ENCODE data around the gene ARHGAP44.

The ARHGAP44 gene, protein sequence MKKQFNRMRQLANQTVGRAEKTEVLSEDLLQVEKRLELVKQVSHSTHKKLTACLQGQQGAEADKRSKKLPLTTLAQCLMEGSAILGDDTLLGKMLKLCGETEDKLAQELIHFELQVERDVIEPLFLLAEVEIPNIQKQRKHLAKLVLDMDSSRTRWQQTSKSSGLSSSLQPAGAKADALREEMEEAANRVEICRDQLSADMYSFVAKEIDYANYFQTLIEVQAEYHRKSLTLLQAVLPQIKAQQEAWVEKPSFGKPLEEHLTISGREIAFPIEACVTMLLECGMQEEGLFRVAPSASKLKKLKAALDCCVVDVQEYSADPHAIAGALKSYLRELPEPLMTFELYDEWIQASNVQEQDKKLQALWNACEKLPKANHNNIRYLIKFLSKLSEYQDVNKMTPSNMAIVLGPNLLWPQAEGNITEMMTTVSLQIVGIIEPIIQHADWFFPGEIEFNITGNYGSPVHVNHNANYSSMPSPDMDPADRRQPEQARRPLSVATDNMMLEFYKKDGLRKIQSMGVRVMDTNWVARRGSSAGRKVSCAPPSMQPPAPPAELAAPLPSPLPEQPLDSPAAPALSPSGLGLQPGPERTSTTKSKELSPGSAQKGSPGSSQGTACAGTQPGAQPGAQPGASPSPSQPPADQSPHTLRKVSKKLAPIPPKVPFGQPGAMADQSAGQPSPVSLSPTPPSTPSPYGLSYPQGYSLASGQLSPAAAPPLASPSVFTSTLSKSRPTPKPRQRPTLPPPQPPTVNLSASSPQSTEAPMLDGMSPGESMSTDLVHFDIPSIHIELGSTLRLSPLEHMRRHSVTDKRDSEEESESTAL

DNA sequence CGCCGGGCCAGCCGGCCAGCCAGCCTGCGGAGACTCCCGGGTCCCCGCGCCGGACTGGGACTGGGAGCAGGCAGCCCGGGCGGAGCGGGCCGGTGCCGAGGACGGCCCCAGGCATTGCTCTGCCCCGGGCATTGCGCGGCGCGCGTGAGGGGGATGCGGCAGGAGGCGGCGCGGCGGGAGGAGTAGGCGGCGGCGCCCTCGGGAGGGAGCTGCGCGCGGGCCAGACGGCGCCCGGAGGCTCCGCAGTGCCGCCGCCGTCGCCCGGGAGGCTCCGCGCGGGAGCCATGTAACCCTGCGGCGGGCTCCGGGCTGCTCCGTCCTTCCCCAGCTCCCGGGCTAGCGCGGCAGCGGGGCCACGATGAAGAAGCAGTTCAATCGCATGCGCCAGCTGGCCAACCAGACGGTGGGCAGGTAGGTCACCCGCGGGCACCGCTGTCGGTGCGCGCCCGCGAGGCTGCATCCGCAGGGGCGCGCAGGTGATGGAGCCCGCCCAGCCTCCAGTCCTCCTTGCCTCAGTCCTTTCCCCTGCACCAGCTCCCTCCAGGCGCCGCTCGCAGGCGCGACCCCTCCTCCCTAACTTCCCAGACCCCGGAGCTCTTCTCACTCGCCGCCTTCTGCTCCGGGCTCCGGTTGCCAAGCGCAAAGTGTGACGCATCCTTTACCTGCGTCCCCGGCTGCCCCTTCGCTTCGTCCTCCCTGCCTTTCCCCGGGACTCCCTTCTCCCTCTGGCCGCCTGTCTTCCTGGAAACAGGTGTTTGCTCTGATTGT lies at the start of gene ARHGAP44:
Gene ARHGAP44 (plus strand): TSS at position 18 of the 768 bp plus-strand sequence. CDS start 341 bp downstream, at position 359.
- peak; percentile 68 for DNase-seq (ENCODE audit: low read depth, low spot score)

DNA sequence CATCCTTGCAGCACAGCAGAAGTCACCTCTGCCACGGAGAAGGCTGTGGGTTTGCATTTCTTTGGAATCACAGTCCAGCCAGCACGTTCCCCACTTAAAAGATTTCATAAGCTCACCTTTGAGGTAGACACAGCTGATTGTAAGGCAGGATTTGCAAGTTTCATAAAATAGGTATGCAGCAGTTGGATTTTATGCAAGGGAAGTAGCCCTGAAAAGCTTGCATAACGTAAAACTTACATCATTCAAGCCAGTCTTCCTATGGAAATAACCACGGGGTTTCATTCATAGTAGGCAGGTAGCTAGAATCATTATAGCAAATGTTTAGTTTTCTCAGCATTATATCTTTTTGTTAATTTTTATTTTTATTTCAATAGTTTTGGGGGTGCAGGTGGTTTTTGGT lies 49.8 kb upstream of the ARHGAP44 start:
- DNase-seq (ENCODE audit: low read depth, low spot score), result no peak

DNA sequence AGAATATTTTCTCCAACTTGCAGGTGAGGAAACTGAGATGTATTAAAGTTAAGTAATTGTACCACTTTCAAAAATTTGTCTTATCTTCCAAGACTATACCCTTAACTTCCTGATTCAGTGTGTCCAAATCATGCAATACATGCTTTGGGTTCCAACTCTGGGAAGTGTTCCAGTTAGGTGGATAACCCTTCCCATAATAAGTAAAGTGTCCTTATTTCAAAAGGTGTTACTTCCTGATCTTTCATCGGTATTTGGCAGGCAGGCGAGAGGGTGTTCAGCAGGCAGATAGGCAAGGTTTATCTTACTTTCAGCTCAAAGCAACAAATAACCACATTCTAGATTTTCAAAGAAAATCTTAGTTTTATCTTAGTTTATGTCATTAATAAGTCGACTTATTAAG lies 46.3 kb upstream of the ARHGAP44 start:
- DNase-seq (ENCODE audit: low read depth, low spot score), result no peak

DNA sequence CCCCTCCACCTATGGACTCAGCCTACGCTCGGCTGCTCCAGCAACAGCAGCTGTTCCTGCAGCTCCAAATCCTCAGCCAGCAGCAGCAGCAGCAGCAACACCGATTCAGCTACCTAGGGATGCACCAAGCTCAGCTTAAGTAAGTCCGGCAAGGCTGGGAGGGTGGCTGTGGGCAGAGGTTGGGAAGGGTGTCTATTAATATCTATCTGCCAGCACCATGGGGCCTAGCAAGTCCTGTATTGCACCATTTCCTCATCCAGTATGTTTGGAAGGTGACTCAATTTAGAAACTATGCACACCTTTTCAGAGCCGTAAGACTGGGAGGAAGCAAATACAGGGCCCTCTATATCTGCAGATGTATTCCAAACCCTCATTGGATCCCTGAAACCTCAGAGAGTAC lies 45.0 kb upstream of the ARHGAP44 start:
- no peak for DNase-seq (ENCODE audit: low read depth, low spot score)

DNA sequence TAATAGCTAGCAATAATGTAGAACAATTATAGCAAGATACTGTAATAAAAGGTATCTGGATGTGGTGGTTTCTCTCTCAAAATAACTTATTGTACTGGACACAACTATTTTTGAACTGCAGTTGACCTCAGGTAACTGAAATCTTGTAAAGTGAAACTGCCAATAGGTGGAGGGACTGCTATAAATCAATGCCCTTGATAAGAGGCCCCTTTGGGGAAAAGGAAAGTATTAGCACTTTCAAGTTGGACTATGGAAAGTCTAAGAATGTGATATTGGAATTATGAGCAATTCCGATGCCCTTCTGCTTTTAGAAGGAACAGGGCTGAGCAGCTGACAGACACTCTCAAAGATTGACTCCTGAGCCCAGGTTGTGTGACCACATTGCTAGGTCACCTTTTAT lies 44.5 kb upstream of the ARHGAP44 start:
- no peak for DNase-seq (ENCODE audit: low read depth, low spot score)

DNA sequence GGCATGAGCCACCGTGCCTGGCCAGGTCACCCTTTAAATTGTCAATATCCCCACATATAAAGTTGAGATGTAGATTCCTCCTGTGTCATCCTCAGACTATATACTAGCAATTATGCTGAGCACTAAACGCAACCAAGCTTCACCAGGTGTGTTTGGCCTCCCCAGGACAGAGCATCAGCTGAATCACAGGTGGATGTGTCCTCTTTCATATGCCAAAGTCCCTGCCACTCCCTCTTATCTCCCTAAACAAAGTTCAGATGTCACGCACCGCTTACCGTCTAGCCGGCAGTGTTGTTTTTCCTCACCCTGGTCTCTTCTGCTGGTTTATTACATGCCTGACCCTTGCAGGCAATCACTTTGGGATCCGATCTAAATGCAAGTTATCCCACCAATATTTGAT lies 43.8 kb upstream of the ARHGAP44 start:
- no peak for DNase-seq (ENCODE audit: low read depth, low spot score)

DNA sequence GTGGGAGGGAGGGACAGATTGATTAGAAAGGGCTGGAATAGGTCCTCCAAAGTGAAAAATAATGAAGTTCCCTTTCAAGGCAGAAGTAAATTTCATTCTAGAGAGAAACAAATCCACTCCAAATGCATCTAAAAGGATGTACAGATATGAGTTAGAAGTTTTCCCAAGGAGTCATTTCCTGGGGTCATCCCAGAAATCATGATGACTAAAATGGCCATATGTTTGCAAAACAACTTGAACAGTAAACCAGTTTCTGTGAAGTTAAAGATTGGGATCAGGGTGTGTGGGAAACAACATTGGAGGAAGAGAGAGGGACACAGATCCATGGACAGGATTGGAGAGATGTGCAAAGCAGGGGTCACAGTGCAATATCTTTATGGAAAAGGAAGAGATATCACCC lies 32.5 kb upstream of the ARHGAP44 start:
- DNase-seq (ENCODE audit: low read depth, low spot score), result no peak

DNA sequence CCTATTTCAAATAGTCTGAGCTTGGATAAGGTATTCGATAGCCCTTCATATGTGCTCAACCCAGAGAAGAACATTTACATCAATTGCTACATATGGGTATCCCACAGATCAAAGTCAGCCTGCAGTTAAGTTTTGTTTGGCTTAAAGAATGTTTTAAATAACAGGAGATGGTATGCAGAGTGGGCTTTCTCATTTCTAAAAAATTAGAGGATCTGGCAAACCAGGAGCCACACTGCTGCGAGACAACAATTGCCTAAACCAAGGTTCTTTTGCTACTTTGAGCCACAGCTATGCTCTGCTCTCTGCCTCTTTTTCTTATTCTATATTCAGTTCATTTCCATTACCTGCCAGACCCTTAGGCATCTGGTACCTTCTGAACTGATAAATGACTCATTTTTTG lies 30.2 kb upstream of the ARHGAP44 start:
- DNase-seq (ENCODE audit: low read depth, low spot score), result no peak

DNA sequence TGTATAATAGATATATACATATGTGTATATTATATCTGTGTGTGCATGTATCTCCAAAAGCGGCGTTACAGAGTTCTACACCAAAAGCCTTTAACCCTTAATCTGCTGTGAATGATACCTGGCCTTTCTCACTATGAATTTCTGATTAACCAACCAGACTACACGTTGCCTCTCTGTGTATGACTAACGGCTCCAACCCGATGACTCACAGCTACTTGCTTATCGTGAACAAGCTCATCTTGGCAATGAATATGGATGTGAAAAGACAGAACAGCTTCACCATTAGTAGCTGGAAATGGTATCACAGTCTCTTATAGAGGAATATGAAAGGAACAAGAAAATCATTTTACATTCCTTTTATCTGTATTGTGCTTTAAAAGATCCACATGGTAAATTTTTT lies 23.8 kb upstream of the ARHGAP44 start:
- DNase-seq (ENCODE audit: low read depth, low spot score), result no peak

DNA sequence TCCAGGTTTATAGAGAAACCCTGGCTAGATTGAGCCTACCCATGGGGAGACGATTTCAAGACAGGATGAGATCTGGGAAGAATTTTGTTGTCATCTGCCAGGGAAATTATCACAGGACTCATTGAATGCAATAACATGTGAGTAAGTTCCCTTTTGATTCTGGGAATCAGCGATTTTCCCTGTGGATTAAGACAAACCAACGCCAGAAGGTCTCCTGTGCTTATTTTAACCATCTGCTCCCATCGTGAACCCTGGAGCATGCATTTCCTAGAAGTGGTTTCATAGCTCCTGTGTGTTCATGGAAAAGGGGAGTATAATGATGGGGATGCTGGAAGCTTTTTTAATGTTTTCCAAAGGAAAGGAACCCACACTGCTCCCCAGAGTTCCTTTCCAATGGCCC lies 21.0 kb upstream of the ARHGAP44 start:
- no peak for DNase-seq (ENCODE audit: low read depth, low spot score)

DNA sequence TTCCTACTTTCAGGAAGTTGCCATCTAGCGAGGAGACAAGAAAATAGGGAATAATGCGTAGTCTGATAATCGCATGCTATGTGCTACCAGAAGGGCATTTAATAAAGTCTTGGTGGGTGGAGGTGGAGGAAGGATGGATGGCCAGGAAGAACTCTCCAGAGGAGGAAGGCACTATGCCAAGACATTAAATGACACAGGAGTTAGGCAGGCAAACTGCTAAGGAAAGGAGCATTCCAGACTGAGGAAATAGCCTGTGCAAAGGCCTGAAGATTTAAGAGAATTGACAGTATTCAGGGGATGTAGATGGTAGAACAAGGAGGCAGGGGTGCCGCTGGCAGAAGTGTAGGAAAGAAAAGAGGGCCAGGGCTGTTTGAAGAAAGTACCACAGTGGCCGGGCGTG lies 19.3 kb upstream of the ARHGAP44 start:
- no peak for DNase-seq (ENCODE audit: low read depth, low spot score)

DNA sequence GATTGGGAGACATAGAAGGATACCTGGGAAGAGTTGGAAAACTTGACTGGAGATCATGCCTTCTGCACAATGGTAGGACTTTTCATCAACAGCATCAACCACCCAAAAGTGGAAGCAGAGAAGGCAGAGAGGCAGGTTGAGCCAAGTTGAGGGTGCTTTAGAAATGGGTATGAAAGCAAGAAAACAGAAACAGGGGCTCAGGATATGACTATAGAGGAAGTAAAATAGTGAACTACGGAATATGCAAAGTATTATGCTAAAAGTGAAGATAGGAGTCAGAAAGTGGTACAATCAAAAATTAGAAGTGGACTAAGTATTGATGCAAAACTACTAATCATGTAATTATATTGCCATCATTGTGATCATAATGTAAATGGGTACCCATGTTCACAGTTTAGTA lies 16.1 kb upstream of the ARHGAP44 start:
- no peak for DNase-seq (ENCODE audit: low read depth, low spot score)

DNA sequence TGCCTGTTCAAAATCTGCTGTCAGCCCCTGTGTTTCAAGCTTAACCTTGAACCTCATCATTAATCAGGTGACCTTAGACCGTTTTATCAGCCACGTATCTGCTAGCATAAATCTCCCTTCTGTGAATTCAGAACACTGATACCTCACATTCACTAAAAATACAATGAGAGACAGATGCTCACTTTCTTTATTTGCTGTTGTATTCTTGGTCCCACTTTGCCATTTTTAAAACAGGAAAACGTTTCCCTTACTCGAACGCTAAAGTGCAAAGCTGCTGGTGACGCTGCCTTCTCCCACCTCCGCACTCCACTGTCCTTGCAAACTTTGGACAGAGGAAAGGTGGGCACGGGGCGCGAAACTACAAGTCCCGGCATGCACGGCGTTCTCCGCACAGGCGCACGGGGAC lies 220 bp upstream of the ARHGAP44 start:
- DNase-seq (ENCODE audit: low read depth, low spot score), result peak; percentile 85

DNA sequence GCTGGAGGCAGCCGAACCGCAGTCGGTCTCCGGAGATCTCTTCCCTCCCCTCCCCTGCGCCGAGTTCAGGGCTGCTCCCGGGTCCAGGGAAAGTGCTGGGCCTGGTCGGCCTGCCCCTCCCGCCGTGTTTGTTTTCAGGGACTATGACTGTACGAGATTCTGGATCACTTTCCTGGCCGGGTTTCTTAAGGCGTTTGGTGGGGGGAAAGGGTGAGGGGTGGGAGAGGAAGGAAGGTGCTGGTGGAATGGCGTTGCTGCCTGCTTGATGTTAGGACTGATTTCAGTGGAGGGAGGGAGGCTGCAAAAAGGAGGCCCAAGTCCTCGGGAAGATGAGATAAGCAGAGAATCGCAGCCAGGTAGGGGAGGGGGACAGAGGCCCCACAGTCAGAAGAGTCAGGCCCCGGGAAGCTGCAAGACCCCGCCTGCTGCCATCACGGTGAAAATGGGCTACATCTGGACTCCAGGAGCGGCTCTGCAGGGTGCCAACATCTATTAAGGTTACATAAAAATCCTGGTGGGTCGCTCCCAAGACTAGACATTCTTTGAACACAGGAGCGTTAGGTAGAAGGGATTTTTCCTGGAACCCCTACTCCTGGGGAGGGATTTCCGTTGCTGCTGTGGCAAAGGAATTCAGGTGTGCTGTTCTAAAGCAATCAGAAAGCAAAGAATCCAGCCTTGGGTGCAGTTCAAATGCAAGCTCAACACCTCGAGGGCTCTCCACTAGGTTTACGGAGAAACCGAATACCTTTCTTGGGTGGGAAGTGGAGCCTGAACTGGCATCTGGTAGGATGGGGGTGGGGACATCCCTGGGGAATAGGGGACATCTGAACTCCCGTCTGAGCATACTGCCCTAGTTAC lies 1.2 kb downstream of the ARHGAP44 start:
- DNase-seq (ENCODE audit: low read depth, low spot score), result peak; percentile 37

DNA sequence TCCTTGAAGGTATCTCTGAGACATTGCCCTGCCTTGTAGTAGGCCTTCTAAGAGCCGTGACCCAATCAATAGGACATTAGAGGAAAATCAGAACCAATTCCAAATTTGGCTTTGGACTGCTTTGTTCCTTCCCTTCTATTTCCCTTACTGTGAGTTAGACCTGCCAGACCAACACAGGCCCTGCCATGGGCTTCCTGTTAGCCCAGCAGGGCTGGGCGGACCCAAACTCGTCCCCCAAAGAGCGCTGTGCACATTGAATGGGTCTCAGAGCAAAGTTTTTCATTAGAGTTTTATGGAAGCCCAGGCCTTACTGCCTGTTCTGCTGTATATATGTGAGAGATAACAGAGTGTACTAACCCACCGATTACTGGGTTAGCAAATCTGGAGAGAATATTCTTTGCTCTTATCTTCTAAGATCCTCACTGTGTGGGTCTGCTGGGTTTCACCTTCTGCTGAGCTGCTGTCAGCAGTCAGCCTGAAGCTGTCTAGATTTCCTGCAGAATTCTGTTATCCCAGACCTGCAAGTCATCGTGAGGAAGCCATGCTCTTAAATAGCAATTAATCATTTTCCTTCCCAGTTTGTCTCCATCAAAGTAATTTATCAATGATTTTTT lies 5.7 kb downstream of the ARHGAP44 start:
- DNase-seq (ENCODE audit: low read depth, low spot score), result peak; percentile 45

DNA sequence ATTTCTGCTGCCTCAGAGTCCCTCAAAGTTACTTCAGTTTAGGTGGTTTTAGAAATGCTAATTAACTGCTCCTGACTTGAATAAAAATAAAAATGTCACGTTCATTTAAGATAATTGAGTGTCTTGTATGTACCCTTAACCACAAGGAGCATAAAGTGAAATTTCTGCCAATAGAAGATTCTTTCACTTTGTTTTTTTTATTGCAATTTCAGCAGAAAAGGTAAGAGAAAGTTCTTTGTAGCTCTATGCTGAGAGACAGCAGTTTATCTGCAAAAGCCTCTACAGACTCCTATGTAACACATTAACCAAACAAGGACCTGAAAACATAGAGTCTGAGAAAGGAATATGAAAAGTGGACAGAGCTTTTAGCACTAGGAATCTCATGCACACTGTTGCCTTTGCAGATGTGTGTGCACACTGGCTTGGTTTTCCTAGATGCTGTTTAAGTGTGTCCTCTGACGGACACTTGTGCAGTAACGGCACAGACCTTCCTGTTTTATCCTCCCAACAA lies 11.6 kb downstream of the ARHGAP44 start:
- DNase-seq (ENCODE audit: low read depth, low spot score), result no peak

DNA sequence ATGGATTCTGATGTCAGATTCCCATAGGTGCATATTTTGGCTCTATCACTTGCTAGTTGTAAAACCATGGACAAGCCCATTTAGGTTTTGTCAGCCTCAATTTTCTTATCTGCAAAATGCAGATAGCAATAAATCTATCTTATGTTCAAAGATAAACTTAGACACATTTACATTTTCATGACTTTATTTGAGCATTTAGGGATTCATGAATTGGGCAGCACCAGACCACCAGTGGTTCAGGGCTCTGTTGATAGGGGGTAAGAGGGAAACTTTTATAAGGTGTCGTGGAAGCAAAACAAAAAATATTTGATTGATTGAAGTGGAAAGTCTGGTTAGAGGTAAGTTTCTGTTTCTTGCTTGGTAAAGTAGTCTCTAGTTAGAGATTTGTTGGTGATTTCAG lies 17.3 kb downstream of the ARHGAP44 start:
- DNase-seq (ENCODE audit: low read depth, low spot score), result no peak

DNA sequence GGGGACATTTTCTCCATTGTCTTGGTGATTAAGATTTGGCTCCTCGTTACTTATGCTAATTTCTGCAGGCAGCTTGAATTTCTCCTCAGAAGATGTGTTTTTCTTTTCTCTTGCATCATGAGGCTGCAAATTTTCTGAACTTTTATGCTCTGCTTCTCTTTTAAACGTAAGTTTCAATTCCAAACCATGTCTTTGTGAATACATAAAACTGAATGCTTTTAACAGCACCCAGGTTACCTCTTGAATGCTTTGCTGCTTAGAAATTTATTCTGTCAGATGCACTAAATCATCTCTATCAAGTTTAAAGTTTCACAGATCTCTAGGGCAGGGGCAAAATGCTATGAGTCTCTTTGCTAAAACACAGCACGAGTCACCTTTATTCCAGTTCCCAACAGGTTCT lies 19.4 kb downstream of the ARHGAP44 start:
- DNase-seq (ENCODE audit: low read depth, low spot score), result no peak

DNA sequence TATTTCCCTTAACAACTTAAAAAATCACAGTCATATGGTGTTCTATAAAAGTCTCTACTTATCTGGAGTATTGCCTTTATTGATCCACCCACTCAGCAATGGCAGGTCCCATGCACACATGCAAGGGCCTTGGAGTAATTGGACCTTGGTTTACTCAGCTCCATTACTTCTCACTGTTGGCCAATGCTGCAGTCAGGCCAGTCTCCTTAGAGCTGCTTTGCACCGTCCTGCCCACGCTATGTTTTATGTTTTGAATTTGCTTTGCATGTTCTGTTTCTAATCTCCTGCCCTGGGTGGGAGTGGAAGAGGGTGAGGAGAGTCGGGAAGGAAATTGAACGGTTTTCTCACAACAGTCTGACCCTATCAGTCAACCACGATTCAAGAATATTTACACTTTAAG lies 23.6 kb downstream of the ARHGAP44 start:
- DNase-seq (ENCODE audit: low read depth, low spot score), result no peak

DNA sequence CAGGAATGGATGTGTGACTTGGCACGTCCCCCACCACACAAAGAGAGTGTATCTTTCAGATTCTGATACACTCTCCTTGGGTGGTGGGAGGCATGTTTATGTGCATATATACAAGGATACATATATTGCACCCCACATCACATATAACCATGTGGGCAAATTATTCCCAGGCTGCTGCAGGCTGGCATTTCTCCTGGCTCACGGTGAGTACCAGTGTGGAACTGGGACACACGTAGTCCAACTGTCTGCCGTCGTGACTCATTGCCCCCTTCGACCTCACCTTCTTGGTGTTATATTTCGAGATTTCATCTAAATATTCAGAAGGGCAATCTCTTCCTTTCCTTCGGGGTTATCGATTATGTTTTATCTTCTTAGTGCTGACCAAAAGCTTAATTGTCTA lies 24.4 kb downstream of the ARHGAP44 start:
- DNase-seq (ENCODE audit: low read depth, low spot score), result no peak

DNA sequence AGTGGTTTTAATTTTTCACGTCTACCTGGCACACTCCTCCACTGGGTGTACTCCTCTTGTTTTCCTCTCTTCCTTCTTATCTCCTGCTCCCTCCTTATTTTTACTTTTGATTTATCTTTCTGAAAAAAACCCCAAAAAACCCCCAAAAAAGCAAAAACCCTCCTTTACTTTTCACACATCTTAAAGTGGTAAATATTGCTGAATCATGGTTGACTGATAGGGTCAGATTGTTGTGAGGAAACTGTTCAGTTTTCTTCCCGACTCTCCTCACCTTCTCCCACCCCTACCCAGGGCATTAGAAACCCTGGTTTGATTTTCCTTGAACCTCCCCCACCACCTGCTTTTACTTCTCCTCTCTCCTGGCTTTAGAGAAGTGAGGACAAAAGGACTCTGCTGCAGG lies 25.4 kb downstream of the ARHGAP44 start:
- no peak for DNase-seq (ENCODE audit: low read depth, low spot score)

Data from ELF-1 (cell line).